ENCODE data around the gene TRIO. TPM values are rescaled to one million over a fixed set of nuclear protein-coding genes. Genes with fewer than 3 reads are reported as not detected.

TRIO gene
- total and polyA plus RNA-seq, 10 of the 15 experiments (the other 5 are each of a cell fraction or from before 2014, with no cell fraction given) = 5.1 to 96.4 (median 44.6) TPM

DNA sequence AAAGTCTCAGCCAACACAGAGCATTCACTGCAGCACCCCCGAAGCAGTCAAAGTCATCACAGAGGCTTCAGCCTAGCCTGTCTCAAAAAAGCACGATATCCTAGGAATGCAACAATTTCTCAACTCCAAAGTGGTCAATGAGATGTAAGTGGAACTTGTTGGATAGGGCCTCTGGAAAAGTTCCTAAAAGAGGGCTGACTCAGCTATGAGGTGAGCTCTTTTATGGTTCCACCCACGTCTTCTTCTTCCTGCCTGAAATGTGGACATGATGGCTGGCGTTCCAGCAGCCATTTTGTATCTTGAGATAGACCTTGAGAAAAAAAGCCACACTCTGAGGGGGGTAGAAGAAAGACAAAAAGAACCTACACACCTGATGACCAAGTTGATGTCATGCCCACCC, 32.5 kb upstream of the TRIO start:
- in situ Hi-C loops (cut with MboI) (no loop called here), intact Hi-C loops (cut with micrococcal nuclease; ENCODE audit: unreplicated experiment) (no loop called here)
- no TSS peak for BruUV-seq (replicated peaks)
- Histone ChIP-seq H3K27me3 (replicated peaks in 1 of 2; ENCODE audit: control insufficient read depth in 2 of 2, insufficient read depth in 2 of 2, low read length in 1 of 2) (no peaks in the 10 kb centered on the region), H3K4me3 (no peak overlapping the region), H3K79me2 (ENCODE audit: control insufficient read depth, insufficient read depth, low read length) (no peaks in the 10 kb centered on the region), H3K4me2 (ENCODE audit: control insufficient read depth, insufficient read depth) (no peak overlapping the region), H2AFZ (ENCODE audit: control insufficient read depth, low read depth, low read length) (no peak overlapping the region), H3K9me3 (replicated peaks; ENCODE audit: control insufficient read depth, insufficient read depth, low read length) (no peaks in the 10 kb centered on the region; the same call in 2 of the 3 replicates), H3K4me1 (ENCODE audit: control insufficient read depth, insufficient read depth, low read length) (peaks cover 22% of the 10 kb centered on the region), H3K36me3 (ENCODE audit: control insufficient read depth in 2 of 2, insufficient read depth in 2 of 2, low read length in 1 of 2) (no peaks in the 10 kb centered on the region), H4K20me1 (ENCODE audit: control insufficient read depth, insufficient read depth) (no peaks in the 10 kb centered on the region), H3K9ac (ENCODE audit: control insufficient read depth, insufficient read depth, low read length) (no peak overlapping the region), H3K27ac (ENCODE audit: control insufficient read depth, insufficient read depth) (no peak overlapping the region)
- ChIA-PET POLR2A (no interaction called here), CTCF (interaction anchor here (1.1 to 7.3 kb wide), 6 partner anchors 10 to 158 kb away, joined by 4 to 137 read pairs (median 16); no protein-coding TSS in a partner anchor), SMC1A (ENCODE audit: uncharacterized antibody, unreplicated experiment) (interaction anchor here (1.3 to 4.0 kb wide), 11 partner anchors 8 to 176 kb away, joined by 3 to 81 read pairs (median 7); partner anchors contain the start of gene TRIO), RAD21 (ENCODE audit: unreplicated experiment) (interaction anchor here (0.7 to 5.1 kb wide), 5 partner anchors 34 to 160 kb away, joined by 3 to 52 read pairs (median 9); no protein-coding TSS in a partner anchor)
- TF ChIP-seq PML (IDR thresholded peaks at IDR 0.05; ENCODE audit: low read length) (no peak), YY1 (IDR thresholded peaks at IDR 0.05; ENCODE audit: low read depth, low read length) (0 out of 2 replicates have a peak, but pooled peaks have one; percentile 42), EP300 (IDR thresholded peaks at IDR 0.05; ENCODE audit: borderline replicate concordance in 1 of 2, control insufficient read depth in 1 of 2, low read depth in 2 of 2, low read length in 2 of 2) (no peak), STAT3 (IDR thresholded peaks at IDR 0.05; ENCODE audit: low read depth, low read length) (no peak), NR2F1 (conservative IDR thresholded peaks at IDR 0.05) (no peak), IKZF1 (conservative IDR thresholded peaks at IDR 0.05) (no peak)
- WGBS (ENCODE audit: insufficient coverage, insufficient replicate concordance, low lambda C conversion rate, missing lambda C conversion rate) = 92% methylated on average over 4 of the region's 4 CpGs
- FAIRE-seq (no peak), ATAC-seq (no peak), DNase-seq (ENCODE audit: low read depth, low spot score) (no peak)

DNA sequence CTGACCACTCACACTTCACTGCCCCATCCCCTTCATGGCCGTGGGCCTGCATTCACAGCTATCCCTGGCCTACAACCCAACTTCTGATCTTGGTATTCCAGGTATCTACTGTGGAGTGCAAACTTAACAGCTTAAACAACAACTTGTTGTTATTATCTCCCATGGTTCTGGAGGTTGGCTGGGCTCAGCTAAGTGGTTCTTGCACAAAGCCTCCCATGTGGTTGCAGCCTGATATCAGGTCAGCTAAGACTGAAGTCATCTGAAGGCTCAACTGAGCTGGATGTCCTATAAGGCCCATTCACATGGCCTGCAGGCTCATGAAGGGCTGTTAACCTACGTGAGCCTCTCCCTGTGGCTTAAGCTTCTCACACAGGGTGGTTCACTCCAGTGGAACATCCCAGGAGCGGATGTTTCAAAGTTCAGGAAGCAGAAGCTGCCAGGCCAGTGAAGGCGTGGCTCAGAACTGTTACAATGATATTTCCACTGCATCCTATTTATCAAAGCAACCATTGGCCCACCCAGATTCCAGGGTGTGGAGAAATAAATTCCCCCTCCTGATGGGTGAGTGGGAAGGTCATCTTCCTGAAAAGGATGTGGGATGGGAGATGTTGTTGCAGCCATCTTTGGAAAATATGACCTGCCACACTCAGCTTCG, 30.0 kb upstream of the TRIO start:
- no peak for ATAC-seq
- POLR2A ChIA-PET = interaction anchor here (0.5 kb wide), 1 partner anchor 77 kb away, joined by 3 read pairs; no protein-coding TSS in a partner anchor
- SMC1A ChIA-PET (ENCODE audit: uncharacterized antibody, unreplicated experiment) = interaction anchor here (0.7 to 2.0 kb wide), 10 partner anchors 8 to 239 kb away, joined by 3 to 11 read pairs (median 3); no protein-coding TSS in a partner anchor
- TF ChIP-seq, protein P1, sequence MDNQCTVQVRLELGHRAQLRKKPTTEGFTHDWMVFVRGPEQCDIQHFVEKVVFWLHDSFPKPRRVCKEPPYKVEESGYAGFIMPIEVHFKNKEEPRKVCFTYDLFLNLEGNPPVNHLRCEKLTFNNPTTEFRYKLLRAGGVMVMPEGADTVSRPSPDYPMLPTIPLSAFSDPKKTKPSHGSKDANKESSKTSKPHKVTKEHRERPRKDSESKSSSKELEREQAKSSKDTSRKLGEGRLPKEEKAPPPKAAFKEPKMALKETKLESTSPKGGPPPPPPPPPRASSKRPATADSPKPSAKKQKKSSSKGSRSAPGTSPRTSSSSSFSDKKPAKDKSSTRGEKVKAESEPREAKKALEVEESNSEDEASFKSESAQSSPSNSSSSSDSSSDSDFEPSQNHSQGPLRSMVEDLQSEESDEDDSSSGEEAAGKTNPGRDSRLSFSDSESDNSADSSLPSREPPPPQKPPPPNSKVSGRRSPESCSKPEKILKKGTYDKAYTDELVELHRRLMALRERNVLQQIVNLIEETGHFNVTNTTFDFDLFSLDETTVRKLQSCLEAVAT (IDR thresholded peaks at IDR 0.05) = no peak
- no peak for TF ChIP-seq BRCA1 (IDR thresholded peaks at IDR 0.05; ENCODE audit: low read depth, low read length)
- TF ChIP-seq EZH2 (IDR thresholded peaks at IDR 0.05; ENCODE audit: borderline replicate concordance, control insufficient read depth, low read depth, low read length) = no peak
- no peak for TF ChIP-seq SMC3 (IDR thresholded peaks at IDR 0.05; ENCODE audit: borderline replicate concordance, low read length)
- TF ChIP-seq, protein P2, sequence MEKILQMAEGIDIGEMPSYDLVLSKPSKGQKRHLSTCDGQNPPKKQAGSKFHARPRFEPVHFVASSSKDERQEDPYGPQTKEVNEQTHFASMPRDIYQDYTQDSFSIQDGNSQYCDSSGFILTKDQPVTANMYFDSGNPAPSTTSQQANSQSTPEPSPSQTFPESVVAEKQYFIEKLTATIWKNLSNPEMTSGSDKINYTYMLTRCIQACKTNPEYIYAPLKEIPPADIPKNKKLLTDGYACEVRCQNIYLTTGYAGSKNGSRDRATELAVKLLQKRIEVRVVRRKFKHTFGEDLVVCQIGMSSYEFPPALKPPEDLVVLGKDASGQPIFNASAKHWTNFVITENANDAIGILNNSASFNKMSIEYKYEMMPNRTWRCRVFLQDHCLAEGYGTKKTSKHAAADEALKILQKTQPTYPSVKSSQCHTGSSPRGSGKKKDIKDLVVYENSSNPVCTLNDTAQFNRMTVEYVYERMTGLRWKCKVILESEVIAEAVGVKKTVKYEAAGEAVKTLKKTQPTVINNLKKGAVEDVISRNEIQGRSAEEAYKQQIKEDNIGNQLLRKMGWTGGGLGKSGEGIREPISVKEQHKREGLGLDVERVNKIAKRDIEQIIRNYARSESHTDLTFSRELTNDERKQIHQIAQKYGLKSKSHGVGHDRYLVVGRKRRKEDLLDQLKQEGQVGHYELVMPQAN (conservative IDR thresholded peaks at IDR 0.05) = no peak
- no peak for TF ChIP-seq NRF1 (conservative IDR thresholded peaks at IDR 0.05; ENCODE audit: low read depth, low read length)

More for the DNA sequence above, 30.0 kb upstream of the TRIO start:
- no peaks in the 10 kb centered on the region for H3K27me3 ChIP-seq (replicated peaks in 1 of 2; ENCODE audit: control insufficient read depth in 2 of 2, insufficient read depth in 2 of 2, low read length in 1 of 2)
- H3K4me3 ChIP-seq = no peak overlapping the region
- no peak overlapping the region for H3K27ac ChIP-seq (ENCODE audit: control insufficient read depth, insufficient read depth)
- no peaks in the 10 kb centered on the region for H3K79me2 ChIP-seq (ENCODE audit: control insufficient read depth, insufficient read depth, low read length)
- H4K20me1 ChIP-seq (ENCODE audit: control insufficient read depth, insufficient read depth) = no peaks in the 10 kb centered on the region
- no peaks in the 10 kb centered on the region; the same call in 2 of the 3 replicates for H3K9me3 ChIP-seq (replicated peaks; ENCODE audit: control insufficient read depth, insufficient read depth, low read length)
- FAIRE-seq = no peak
- H2AFZ ChIP-seq (ENCODE audit: control insufficient read depth, low read depth, low read length) = no peak overlapping the region
- peaks cover 6% of the 10 kb centered on the region; the same call in 1 of the 2 replicates for H3K4me1 ChIP-seq (ENCODE audit: control insufficient read depth, insufficient read depth, low read length)
- ChIA-PET RAD21 (ENCODE audit: unreplicated experiment) (interaction anchor here (1.2 to 1.3 kb wide), 2 partner anchors 157 to 536 kb away, joined by 3 to 4 read pairs; no protein-coding TSS in a partner anchor), CTCF (interaction anchor here (1.0 to 7.3 kb wide), 4 partner anchors 26 to 251 kb away, joined by 3 to 137 read pairs (median 4); no protein-coding TSS in a partner anchor)
- in situ Hi-C loops (cut with MboI) = no loop called here
- intact Hi-C loops (cut with micrococcal nuclease; ENCODE audit: unreplicated experiment) = no loop called here
- no peak overlapping the region for H3K4me2 ChIP-seq (ENCODE audit: control insufficient read depth, insufficient read depth)
- no peak for DNase-seq (ENCODE audit: low read depth, low spot score)
- no TSS peak for BruUV-seq (replicated peaks)
- 72% methylated on average over 5 of the region's 5 CpGs for whole genome bisulfite sequencing (ENCODE audit: insufficient coverage, insufficient replicate concordance, low lambda C conversion rate, missing lambda C conversion rate)
- no peaks in the 10 kb centered on the region for H3K36me3 ChIP-seq (ENCODE audit: control insufficient read depth in 2 of 2, insufficient read depth in 2 of 2, low read length in 1 of 2)
- H3K9ac ChIP-seq (ENCODE audit: control insufficient read depth, insufficient read depth, low read length) = no peak overlapping the region
